RWPE1 (cell line): Measurements from ENCODE around the gene MEGF11.
A peak's percentile ranks its signal among the peaks of the same experiment; 100 is the strongest.

Source experiments
- CTCF ChIA-PET: fragments of 350-600 bp; sonication (Branson Sonifier 250); formaldehyde crosslinking; extraction: SDS; loops from one replicate; lab custom pipeline; 2021; lab: Yijun Ruan, JAX
- POLR2A ChIA-PET: fragments of 400-600 bp; formaldehyde crosslinking; extraction: SDS; loops from one replicate; lab custom pipeline; 2020; ENCODE audit warnings: antibody characterized with exemption; ENCODE audit not compliant: low non-redundant PET; lab: Yijun Ruan, JAX
- DNase-seq: peaks from one replicate; pipeline ENCODE4 v3.0.0; 2012; ENCODE audit warnings: low spot score
- H3K27ac ChIP-seq: fragments of 450-650 bp; 2 replicates; pipeline ENCODE4 v1.5.1; 2017
- TF ChIP-seq, protein P1 (sequence below): fragments of 450-650 bp; conservative IDR thresholded peaks from 2 replicates; pipeline ENCODE4 v1.5.1; 2017; ENCODE audit warnings: low read depth, mild to moderate bottlenecking

Gene MEGF11

DNA sequence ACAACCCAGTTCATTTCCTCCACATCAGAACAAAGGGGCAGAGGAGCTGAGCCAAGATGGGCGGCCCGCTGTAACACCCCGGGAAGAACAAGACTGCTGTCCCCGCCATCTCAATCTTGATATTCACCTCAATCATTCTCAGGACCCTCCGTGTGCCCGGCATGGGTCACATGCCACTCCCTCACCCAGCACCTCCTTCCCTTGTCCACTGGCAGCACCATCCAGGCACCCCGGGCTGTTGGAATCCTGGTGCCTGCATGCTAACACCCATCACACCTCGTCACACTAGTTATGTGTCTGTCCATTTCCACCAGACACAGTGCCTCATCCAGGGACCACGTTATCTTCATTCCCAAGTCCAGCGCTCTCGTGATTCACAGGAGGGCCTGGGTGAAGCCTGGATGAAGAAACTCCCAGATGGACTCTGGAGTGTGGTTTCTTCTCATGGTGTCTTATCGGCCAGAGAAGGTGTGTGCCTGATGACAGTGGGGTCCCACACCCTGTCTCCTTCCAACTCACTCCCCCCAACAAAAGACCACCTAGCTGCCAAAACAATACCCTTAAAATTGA lies 16.7 kb downstream of the MEGF11 start:
- POLR2A ChIA-PET = no interaction called here

DNA sequence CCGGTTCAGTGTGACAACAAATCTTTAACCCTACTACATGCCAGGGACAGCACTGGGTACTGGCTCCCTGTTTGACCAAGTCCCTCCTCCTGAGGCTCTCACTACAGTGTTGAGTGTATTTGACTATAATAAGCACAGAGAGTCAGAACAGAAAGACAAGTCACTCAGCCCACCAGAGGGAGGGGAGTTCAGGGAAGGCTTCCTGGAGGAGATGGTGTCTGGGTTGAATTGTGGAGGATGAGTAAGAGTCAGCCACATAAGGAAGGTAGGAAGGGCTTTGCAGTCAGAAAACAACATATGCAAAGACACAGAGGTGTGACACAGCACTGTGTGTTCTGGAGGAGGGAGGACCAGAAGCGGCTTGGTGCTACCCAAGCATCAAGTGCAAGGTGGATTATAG lies 17.7 kb downstream of the MEGF11 start:
- CTCF ChIA-PET = no interaction called here

More for the DNA sequence above, 16.7 kb downstream of the MEGF11 start:
- TF ChIP-seq, protein P1, sequence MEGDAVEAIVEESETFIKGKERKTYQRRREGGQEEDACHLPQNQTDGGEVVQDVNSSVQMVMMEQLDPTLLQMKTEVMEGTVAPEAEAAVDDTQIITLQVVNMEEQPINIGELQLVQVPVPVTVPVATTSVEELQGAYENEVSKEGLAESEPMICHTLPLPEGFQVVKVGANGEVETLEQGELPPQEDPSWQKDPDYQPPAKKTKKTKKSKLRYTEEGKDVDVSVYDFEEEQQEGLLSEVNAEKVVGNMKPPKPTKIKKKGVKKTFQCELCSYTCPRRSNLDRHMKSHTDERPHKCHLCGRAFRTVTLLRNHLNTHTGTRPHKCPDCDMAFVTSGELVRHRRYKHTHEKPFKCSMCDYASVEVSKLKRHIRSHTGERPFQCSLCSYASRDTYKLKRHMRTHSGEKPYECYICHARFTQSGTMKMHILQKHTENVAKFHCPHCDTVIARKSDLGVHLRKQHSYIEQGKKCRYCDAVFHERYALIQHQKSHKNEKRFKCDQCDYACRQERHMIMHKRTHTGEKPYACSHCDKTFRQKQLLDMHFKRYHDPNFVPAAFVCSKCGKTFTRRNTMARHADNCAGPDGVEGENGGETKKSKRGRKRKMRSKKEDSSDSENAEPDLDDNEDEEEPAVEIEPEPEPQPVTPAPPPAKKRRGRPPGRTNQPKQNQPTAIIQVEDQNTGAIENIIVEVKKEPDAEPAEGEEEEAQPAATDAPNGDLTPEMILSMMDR = no peak
- CTCF ChIA-PET = interaction anchor here (0.6 kb wide), 1 partner anchor 358 kb away, joined by 3 read pairs; no protein-coding TSS in a partner anchor
- H3K27ac ChIP-seq = no peak overlapping the region
- DNase-seq = no peak

DNA sequence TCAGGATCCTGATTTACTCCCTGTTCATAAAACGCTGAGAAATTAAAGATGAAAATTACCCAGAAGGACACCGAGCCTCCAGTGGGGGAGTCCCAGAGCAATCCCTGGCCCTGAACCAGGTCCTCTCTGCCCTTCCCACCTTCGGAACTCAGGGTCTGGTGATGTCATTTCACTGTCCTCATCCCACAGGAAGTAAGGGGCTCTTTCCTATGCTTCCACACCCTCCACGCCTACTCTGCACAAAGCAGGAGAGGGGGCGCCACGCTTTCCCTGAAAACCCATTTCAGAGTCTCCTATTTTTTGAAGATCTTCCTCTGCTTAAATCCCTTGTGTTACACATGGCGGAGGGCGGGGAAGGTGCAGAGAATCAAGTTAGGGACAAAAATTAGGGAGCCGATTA lies 18.8 kb downstream of the MEGF11 start:
- ChIA-PET CTCF (no interaction called here), POLR2A (no interaction called here)
- TF ChIP-seq, protein P1 = no peak
- no peak for DNase-seq
- H3K27ac ChIP-seq = no peak overlapping the region

More for the DNA sequence above, 17.7 kb downstream of the MEGF11 start:
- H3K27ac ChIP-seq = no peak overlapping the region
- no peak for DNase-seq
- POLR2A ChIA-PET = no interaction called here
- TF ChIP-seq, protein P1 = no peak

DNA sequence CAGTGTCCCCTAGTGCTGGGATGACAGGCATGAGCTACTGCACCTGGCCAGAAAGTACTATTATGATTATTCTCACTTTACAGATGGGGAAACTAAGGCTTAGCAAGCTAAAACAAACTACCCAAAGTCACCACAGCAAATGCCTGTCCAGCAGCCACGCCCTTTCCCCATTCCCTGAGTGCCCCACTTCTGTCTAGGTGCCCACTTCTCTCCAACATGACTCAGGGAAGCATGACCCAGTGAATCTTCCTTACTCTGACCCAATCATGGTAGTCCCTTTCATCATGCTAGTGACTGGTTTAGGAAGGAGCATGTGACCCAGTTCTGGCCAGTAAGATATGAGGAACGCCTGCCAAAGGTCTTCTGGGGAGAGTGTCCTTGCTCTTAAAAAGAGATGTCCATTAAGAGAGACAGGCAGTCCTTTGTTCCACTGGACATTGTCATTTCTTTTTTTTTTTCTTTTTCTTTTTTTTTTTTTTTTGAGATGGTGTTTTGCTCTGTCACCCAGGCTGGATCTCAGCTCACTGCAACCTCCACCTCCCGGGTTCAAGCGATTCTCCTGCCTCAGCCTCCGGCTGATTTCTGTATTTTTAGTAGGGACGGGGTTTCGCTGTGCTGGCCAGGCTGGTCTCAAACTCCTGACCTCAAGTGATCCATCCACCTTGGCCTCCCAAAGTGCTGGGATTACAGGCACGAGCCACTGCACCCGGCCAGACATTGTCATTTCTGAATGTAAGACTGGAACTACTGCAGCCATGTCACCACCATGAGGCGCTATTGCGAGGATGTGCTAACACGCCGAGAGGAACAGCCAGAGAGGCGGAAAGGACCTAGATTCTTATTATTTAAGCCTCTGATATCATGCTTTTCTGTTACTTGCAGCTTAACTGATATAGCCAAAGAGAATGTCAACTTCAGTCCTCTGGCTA lies 19.8 kb downstream of the MEGF11 start:
- CTCF ChIA-PET = interaction anchor here (0.6 kb wide), 1 partner anchor 306 kb away, joined by 5 read pairs; no protein-coding TSS in a partner anchor
- TF ChIP-seq, protein P1 = no peak
- no peak overlapping the region for H3K27ac ChIP-seq
- POLR2A ChIA-PET = no interaction called here
- DNase-seq = peak; percentile 30

DNA sequence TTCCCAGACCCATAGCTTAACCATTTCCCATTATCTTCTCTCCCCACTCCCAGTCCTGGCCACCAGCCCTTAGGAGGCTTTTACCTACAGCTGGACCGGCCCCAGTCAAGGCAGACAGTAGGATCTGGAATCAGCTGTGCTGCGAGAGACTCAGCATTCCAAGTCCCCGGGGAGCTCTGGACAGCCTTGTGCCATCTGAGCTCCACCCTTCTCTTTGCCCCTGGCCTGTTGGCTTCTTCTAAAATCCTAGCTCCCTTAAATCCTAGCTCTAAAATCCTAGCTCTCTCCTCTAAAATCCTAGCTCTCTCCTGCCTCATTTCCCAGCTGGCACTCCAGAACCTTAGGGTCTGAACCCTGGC lies 21.3 kb downstream of the MEGF11 start:
- ChIA-PET POLR2A (no interaction called here), CTCF (interaction anchor here (0.8 kb wide), 1 partner anchor 55 kb away, joined by 3 read pairs; no protein-coding TSS in a partner anchor)
- H3K27ac ChIP-seq = no peak overlapping the region
- no peak for DNase-seq
- TF ChIP-seq, protein P1 = no peak

DNA sequence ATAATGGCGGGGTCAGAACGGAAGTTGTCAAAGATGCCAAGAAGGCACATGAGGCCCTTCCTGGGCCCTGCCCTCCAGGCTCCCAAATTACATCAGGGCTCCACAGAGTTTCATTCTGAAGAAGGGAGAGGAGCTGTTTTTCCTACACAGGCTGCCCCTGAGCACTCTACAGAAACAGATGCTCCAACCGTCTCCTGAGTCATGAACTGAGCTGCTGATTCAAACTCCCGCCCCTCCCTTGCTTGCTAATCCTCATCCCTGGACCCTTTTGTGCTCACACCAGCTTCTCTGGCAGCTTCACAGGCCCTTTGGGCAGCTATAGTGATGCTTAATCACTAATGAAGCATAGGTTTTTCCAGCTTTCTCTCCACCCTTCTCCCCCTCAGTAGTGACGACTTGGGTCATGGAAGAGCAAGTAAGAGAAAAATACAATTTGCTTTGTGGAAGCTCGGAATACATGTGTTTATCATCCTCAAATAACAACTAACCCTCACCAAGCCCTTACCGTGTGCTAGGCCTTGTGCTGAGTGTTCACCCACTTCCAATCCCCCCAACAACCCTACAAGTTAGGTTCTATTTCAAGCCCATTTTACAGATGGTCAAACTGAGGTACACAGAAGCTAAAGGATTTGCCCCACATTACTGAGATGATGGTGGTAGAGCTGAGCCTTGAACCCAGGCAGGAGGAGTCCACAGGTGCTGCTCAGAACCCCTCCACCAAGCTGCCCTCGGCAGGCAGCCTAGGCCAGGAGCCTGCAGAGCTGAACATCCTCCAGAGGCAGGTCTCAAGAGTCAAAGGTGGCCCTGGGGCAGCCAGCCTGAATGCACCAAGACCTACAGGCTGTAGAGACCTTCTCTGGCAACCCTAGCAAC lies 21.9 kb downstream of the MEGF11 start:
- CTCF ChIA-PET = interaction anchor here (0.8 kb wide), 1 partner anchor 55 kb away, joined by 3 read pairs; no protein-coding TSS in a partner anchor
- TF ChIP-seq, protein P1 = no peak
- DNase-seq = no peak
- no peak overlapping the region for H3K27ac ChIP-seq
- POLR2A ChIA-PET = no interaction called here
